SK-N-SH treated with all-trans-retinoic acid at 6 μM for 48 hours (cell line): ENCODE data around the gene ILK.

ENCODE experiments used
- ATAC-seq: fragments of 200-7000 bp; cut with Tn5 transposase; 3 replicates; pipeline ENCODE4 v1.9.1; 2020; ENCODE audit warnings: mild to moderate bottlenecking, moderate library complexity
- ARNTL ChIP-seq: fragments of 450-650 bp; formaldehyde crosslinking; IDR thresholded peaks from 2 replicates; pipeline ENCODE4 v1.5.0; 2020; ENCODE audit warnings: low read depth, mild to moderate bottlenecking, moderate library complexity, borderline replicate concordance
- BACH2 ChIP-seq: fragments of 250-450 bp; sonication (Bioruptor Pico); IDR thresholded peaks from 2 replicates; pipeline ENCODE4 v1.9.0; 2021; ENCODE audit warnings: mild to moderate bottlenecking, borderline replicate concordance
- CSDC2 ChIP-seq: fragments of 250-450 bp; sonication (Bioruptor Pico); IDR thresholded peaks from 2 replicates; pipeline ENCODE4 v1.5.0; 2020; ENCODE audit warnings: mild to moderate bottlenecking, moderate library complexity
- CSRNP3 ChIP-seq: fragments of 250-450 bp; sonication (Bioruptor Pico); IDR thresholded peaks from 2 replicates; pipeline ENCODE4 v1.5.1; 2021; ENCODE audit warnings: mild to moderate bottlenecking, moderate library complexity
- ESRRG ChIP-seq: fragments of 250-450 bp; sonication (Bioruptor Pico); IDR thresholded peaks from 2 replicates; pipeline ENCODE4 v1.6.1; 2021; ENCODE audit warnings: mild to moderate bottlenecking
- GLIS3 ChIP-seq: fragments of 250-450 bp; sonication (Bioruptor Pico); IDR thresholded peaks from 2 replicates; pipeline ENCODE4 v1.5.0; 2020; ENCODE audit warnings: mild to moderate bottlenecking, moderate library complexity
- ISL1 ChIP-seq: fragments of 250-450 bp; sonication (Bioruptor Pico); IDR thresholded peaks from 2 replicates; pipeline ENCODE4 v2.1.2; 2022; ENCODE audit warnings: mild to moderate bottlenecking, moderate library complexity
- OSR1 ChIP-seq: fragments of 250-450 bp; sonication (Bioruptor Pico); IDR thresholded peaks from 2 replicates; pipeline ENCODE4 v1.8.0; 2022; ENCODE audit warnings: moderate library complexity, mild to moderate bottlenecking, inconsistent platforms
- POU6F1 ChIP-seq: fragments of 250-450 bp; sonication (Bioruptor Pico); IDR thresholded peaks from 2 replicates; pipeline ENCODE4 v1.8.0; 2021; ENCODE audit warnings: low read depth, mild to moderate bottlenecking, moderate library complexity, borderline replicate concordance
- PPARA ChIP-seq: fragments of 250-450 bp; sonication (Bioruptor Pico); IDR thresholded peaks from 2 replicates; pipeline ENCODE4 v1.5.0; 2020; ENCODE audit warnings: mild to moderate bottlenecking, borderline replicate concordance
- RARB ChIP-seq: fragments of 250-450 bp; sonication (Bioruptor Pico); IDR thresholded peaks from 2 replicates; pipeline ENCODE4 v1.8.0; 2021; ENCODE audit warnings: mild to moderate bottlenecking, moderate library complexity
- SNAI2 ChIP-seq: fragments of 250-450 bp; sonication (Bioruptor Pico); IDR thresholded peaks from 2 replicates; pipeline ENCODE4 v1.5.0; 2020; ENCODE audit warnings: mild to moderate bottlenecking, moderate library complexity
- TCF4 ChIP-seq: fragments of 250-450 bp; sonication (Bioruptor Pico); IDR thresholded peaks from 2 replicates; pipeline ENCODE4 v1.8.0; 2021; ENCODE audit warnings: mild to moderate bottlenecking, moderate library complexity, borderline replicate concordance
- TOX ChIP-seq: fragments of 250-450 bp; sonication (Bioruptor Pico); IDR thresholded peaks from 2 replicates; pipeline ENCODE4 v1.8.0; 2021; ENCODE audit warnings: mild to moderate bottlenecking, moderate library complexity, borderline replicate concordance
- TSHZ2 ChIP-seq: fragments of 250-450 bp; sonication (Bioruptor Pico); IDR thresholded peaks from 2 replicates; pipeline ENCODE4 v1.5.0; 2020; ENCODE audit warnings: mild to moderate bottlenecking, moderate library complexity
- ZC3H10 ChIP-seq: fragments of 250-450 bp; sonication (Bioruptor Pico); IDR thresholded peaks from 2 replicates; pipeline ENCODE4 v1.5.1; 2021; ENCODE audit warnings: mild to moderate bottlenecking, moderate library complexity
- ZFP3 ChIP-seq: fragments of 250-450 bp; sonication (Bioruptor Pico); IDR thresholded peaks from 2 replicates; pipeline ENCODE4 v1.5.0; 2020; ENCODE audit warnings: mild to moderate bottlenecking, moderate library complexity
- ZNF565 ChIP-seq: fragments of 450-650 bp; formaldehyde crosslinking; conservative IDR thresholded peaks from 2 replicates; pipeline ENCODE4 v1.5.0; 2020; ENCODE audit warnings: low read depth, mild to moderate bottlenecking, moderate library complexity
- ZNF70 ChIP-seq: fragments of 450-650 bp; formaldehyde crosslinking; IDR thresholded peaks from 2 replicates; pipeline ENCODE4 v1.5.0; 2020; ENCODE audit warnings: mild to moderate bottlenecking, moderate library complexity
- ZNF8 ChIP-seq: fragments of 450-650 bp; formaldehyde crosslinking; IDR thresholded peaks from 2 replicates; pipeline ENCODE4 v1.5.0; 2020; ENCODE audit warnings: mild to moderate bottlenecking, moderate library complexity
- TF ChIP-seq, protein P1 (sequence below): fragments of 250-450 bp; sonication (Bioruptor Pico); IDR thresholded peaks from 2 replicates; pipeline ENCODE4 v1.8.0; 2020; ENCODE audit warnings: mild to moderate bottlenecking, moderate library complexity, borderline replicate concordance

Gene ILK

DNA sequence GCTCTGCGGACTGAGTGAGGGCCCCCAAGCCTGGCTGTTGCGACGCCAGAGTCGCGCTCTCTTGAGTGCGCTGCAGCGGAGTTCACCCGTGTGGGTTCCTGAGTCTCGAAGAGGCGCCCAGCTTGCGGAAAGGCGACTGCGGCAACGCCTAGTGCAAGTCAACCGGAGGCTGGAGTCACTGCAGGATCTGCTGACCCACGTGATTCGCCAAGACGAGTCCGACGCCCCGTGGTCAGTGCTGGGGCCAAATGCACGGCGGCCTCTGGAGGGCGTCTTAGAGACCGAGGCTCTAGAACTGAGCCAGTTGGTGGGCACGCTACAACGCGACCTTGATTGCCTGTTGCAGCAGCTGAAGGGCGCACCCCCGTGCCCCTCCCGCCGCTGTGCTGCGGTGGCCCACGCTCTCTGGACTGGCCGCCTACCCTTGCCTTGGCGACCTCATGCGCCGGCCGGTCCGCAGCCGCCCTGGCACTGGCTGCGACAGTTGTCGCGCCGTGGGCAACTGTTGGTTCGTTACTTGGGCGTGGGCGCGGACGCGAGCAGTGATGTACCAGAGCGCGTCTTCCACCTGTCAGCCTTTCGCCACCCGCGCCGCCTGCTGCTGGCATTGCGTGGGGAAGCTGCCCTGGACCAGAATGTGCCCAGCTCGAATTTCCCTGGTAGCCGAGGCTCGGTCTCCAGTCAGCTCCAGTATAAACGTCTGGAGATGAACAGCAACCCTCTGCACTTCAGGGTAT lies 32.7 kb upstream of the ILK start:
- no peak for ATAC-seq
- TF ChIP-seq CSDC2 (CRISPR knock-in tag) (no peak), TOX (CRISPR knock-in tag) (no peak), BACH2 (CRISPR knock-in tag) (no peak), CSRNP3 (no peak), ZFP3 (CRISPR knock-in tag) (no peak), ARNTL (no peak), GLIS3 (CRISPR knock-in tag) (no peak), PPARA (CRISPR knock-in tag) (no peak), SNAI2 (no peak), POU6F1 (CRISPR knock-in tag) (no peak), ISL1 (CRISPR knock-in tag) (no peak), ZNF8 (no peak), ESRRG (CRISPR knock-in tag) (no peak), OSR1 (no peak), ZC3H10 (CRISPR knock-in tag) (no peak)
- TF ChIP-seq, protein P1, sequence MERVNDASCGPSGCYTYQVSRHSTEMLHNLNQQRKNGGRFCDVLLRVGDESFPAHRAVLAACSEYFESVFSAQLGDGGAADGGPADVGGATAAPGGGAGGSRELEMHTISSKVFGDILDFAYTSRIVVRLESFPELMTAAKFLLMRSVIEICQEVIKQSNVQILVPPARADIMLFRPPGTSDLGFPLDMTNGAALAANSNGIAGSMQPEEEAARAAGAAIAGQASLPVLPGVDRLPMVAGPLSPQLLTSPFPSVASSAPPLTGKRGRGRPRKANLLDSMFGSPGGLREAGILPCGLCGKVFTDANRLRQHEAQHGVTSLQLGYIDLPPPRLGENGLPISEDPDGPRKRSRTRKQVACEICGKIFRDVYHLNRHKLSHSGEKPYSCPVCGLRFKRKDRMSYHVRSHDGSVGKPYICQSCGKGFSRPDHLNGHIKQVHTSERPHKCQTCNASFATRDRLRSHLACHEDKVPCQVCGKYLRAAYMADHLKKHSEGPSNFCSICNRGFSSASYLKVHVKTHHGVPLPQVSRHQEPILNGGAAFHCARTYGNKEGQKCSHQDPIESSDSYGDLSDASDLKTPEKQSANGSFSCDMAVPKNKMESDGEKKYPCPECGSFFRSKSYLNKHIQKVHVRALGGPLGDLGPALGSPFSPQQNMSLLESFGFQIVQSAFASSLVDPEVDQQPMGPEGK, result no peak

- ATAC-seq, result no peak
Measured at GRCh38 chr11:6571434-6572008, 32.1 kb upstream of the ILK start.

More at GRCh38 chr11:6571434-6572008, 32.1 kb upstream of the ILK start:
- TF ChIP-seq PPARA (CRISPR knock-in tag) (no peak), ISL1 (CRISPR knock-in tag) (no peak), ESRRG (CRISPR knock-in tag) (no peak), TSHZ2 (no peak), TCF4 (CRISPR knock-in tag) (no peak), GLIS3 (CRISPR knock-in tag) (no peak), RARB (no peak), ZNF70 (CRISPR knock-in tag) (no peak), TOX (CRISPR knock-in tag) (no peak), ARNTL (no peak), ZNF565 (CRISPR knock-in tag) (no peak)
- TF ChIP-seq, protein P1, result no peak
- TF ChIP-seq, all 23 proteins: peak for 0
